Vagina (tissue), 2 donors: ENCODE results near the gene MGMT. TPM values are rescaled to one million over a fixed set of nuclear protein-coding genes. Genes with fewer than 3 reads are reported as not detected.

Experiments
- DNase-seq, 2 donors: peaks; one replicate each; pipeline ENCODE4 v3.0.0-alpha.2; 2017; ENCODE audit errors: extremely low spot score in 2 of 2
- H3K27ac ChIP-seq: fragments of 200-600 bp; sonication (generic); one replicate; pipeline ENCODE4 v1.5.1; 2019
- H3K27me3 ChIP-seq: fragments of 200-600 bp; sonication (generic); one replicate; pipeline ENCODE4 v1.5.1; 2019
- H3K36me3 ChIP-seq, 2 donors: fragments of 200-600 bp; sonication (generic); one replicate each; pipeline ENCODE4 v1.5.1; 2017 to 2019
- H3K4me1 ChIP-seq: fragments of 200-600 bp; sonication (generic); one replicate; pipeline ENCODE4 v1.5.1; 2019
- H3K4me3 ChIP-seq, 2 donors: fragments of 200-600 bp; sonication (generic); 1 replicate in 1 of 2; 2 replicates in 1 of 2; pipeline ENCODE4 v1.5.1; 2016 to 2019
- H3K9me3 ChIP-seq: fragments of 200-600 bp; sonication (generic); one replicate; pipeline ENCODE4 v1.5.1; 2019
- POLR2A ChIP-seq, 2 donors: fragments of 450-650 bp; IDR thresholded peaks; one replicate each; pipeline ENCODE4 v1.6.1; 2017; ENCODE audit warnings: antibody characterized with exemption in 2 of 2, mild to moderate bottlenecking in 2 of 2, moderate library complexity in 2 of 2
- POLR2AphosphoS5 ChIP-seq, 2 donors: sonication (generic); formaldehyde crosslinking; IDR thresholded peaks; one replicate each; pipeline ENCODE4 v1.9.0; 2017; ENCODE audit warnings: antibody characterized with exemption in 2 of 2, mild to moderate bottlenecking in 2 of 2, low read depth in 1 of 2; ENCODE audit not compliant: insufficient read depth in 1 of 2
- intact Hi-C: fragments of 100-400 bp; cut with DNase I; formaldehyde crosslinking; loops from one replicate; pipeline ENCODE4 v1.15.1; 2023
- total RNA-seq: library from RNA; depleted of rRNA; stranded (reverse); fragments of >200 nt; gene quantifications from one replicate; pipeline ENCODE4 v1.2.3, GENCODE V29; 2016
- TF ChIP-seq, protein P1 (sequence below), 3 experiments: fragments of 450-650 bp in 2 of 3; fragments of 200-600 bp in 1 of 3; sonication (generic) in 1 of 3; IDR thresholded peaks; one replicate each; pipeline ENCODE4 v1.5.1; 2017 to 2019; ENCODE audit warnings: antibody characterized with exemption in 3 of 3, mild to moderate bottlenecking in 2 of 3, moderate library complexity in 2 of 3

The MGMT gene
- total RNA-seq, 1 donor from 2014 or later: 16.0 TPM

DNA sequence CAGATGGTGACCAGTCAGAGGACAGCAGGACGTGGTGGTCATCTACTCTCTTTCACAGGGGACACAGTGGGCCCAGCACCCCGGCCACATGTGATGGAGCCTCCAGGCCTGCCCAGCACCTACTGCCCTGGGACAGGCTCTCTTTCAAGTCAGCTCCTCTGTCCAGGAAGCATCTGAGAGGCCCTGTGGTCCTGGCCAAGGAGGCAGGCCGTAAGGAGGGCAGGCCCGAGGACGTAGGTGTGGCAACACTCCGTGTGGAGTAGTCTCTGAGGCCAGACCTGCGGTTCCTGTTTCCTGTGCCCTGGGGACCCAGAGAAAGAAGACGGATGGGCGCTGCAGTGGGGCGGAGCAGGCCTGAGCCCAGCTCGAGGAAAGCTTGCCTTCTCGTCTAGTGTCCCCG is 317.9 kb downstream of the MGMT start:
- intact Hi-C loops: no loop called here
- TF ChIP-seq POLR2AphosphoS5 (IDR thresholded peaks at IDR 0.05; ENCODE audit: insufficient read depth in 1 of 2, low read depth in 1 of 2): no peak
- TF ChIP-seq, protein P1, sequence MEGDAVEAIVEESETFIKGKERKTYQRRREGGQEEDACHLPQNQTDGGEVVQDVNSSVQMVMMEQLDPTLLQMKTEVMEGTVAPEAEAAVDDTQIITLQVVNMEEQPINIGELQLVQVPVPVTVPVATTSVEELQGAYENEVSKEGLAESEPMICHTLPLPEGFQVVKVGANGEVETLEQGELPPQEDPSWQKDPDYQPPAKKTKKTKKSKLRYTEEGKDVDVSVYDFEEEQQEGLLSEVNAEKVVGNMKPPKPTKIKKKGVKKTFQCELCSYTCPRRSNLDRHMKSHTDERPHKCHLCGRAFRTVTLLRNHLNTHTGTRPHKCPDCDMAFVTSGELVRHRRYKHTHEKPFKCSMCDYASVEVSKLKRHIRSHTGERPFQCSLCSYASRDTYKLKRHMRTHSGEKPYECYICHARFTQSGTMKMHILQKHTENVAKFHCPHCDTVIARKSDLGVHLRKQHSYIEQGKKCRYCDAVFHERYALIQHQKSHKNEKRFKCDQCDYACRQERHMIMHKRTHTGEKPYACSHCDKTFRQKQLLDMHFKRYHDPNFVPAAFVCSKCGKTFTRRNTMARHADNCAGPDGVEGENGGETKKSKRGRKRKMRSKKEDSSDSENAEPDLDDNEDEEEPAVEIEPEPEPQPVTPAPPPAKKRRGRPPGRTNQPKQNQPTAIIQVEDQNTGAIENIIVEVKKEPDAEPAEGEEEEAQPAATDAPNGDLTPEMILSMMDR (IDR thresholded peaks at IDR 0.05): no peak
- no peak for TF ChIP-seq POLR2A (IDR thresholded peaks at IDR 0.05)
- Histone ChIP-seq H3K4me3 (no peak overlapping the region), H3K36me3 (no peaks in the 10 kb centered on the region), H3K9me3 (no peaks in the 10 kb centered on the region), H3K4me1 (no peaks in the 10 kb centered on the region), H3K27me3 (no peaks in the 10 kb centered on the region), H3K27ac (no peak overlapping the region)
- no peak for DNase-seq

DNA sequence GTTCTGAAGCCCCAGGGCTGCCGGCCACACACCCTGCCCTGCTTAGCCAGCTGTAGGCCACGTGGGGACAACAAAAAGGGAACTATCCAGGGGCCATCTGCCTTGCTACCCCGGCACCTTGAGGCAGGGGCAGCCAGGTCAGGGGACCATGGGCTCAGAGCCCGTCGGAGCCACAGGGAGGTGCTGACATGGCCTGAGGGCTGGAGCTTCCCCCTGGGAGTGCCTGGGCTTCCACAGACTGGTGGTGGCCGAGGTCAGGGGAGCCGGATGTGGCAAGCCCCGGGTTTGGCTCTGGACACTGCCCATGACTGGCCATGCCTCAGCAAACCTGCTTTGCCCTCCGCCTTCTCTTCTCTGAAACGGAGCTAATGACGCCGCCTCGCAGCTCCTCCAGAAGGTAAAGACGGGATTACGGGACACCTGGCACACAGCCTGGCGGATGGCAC is 318.5 kb downstream of the MGMT start:
- intact Hi-C loops: no loop called here
- DNase-seq: no peak
- no peaks in the 10 kb centered on the region for H3K36me3 ChIP-seq
- no peaks in the 10 kb centered on the region for H3K4me1 ChIP-seq
- no peak for TF ChIP-seq POLR2A (IDR thresholded peaks at IDR 0.05)
- TF ChIP-seq, protein P1 (IDR thresholded peaks at IDR 0.05): no peak
- no peak for TF ChIP-seq POLR2AphosphoS5 (IDR thresholded peaks at IDR 0.05; ENCODE audit: insufficient read depth in 1 of 2, low read depth in 1 of 2)
- H3K27ac ChIP-seq: no peak overlapping the region
- H3K9me3 ChIP-seq: no peaks in the 10 kb centered on the region
- H3K27me3 ChIP-seq: no peaks in the 10 kb centered on the region
- H3K4me3 ChIP-seq: no peak overlapping the region

DNA sequence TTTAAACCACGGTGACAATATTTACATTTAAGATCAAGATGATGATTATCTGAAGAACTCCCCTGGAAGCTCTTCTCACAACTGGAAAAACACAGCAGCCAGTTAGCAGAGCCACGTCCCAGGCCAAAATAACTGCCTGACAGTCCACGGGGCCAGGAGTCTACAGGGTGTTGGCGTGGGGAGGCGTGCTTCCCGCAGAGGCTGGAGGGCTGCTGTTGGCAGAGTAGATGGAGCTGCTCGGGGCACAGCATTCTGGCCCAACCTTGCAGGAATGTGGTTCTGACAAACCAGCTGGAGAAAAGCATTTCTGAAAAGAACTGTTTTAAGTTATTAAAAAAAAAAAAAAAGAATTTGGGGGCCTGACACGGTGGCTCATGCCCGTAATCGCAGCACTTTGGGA is 319.2 kb downstream of the MGMT start:
- TF ChIP-seq, protein P1 (IDR thresholded peaks at IDR 0.05): no peak
- TF ChIP-seq POLR2AphosphoS5 (IDR thresholded peaks at IDR 0.05; ENCODE audit: insufficient read depth in 1 of 2, low read depth in 1 of 2) (no peak), POLR2A (IDR thresholded peaks at IDR 0.05) (no peak)
- H3K4me1 ChIP-seq: no peaks in the 10 kb centered on the region
- DNase-seq: no peak
- no peak overlapping the region for H3K4me3 ChIP-seq
- intact Hi-C loops: no loop called here
- no peaks in the 10 kb centered on the region for H3K36me3 ChIP-seq
- no peaks in the 10 kb centered on the region for H3K27me3 ChIP-seq
- no peak overlapping the region for H3K27ac ChIP-seq
- H3K9me3 ChIP-seq: no peaks in the 10 kb centered on the region

DNA sequence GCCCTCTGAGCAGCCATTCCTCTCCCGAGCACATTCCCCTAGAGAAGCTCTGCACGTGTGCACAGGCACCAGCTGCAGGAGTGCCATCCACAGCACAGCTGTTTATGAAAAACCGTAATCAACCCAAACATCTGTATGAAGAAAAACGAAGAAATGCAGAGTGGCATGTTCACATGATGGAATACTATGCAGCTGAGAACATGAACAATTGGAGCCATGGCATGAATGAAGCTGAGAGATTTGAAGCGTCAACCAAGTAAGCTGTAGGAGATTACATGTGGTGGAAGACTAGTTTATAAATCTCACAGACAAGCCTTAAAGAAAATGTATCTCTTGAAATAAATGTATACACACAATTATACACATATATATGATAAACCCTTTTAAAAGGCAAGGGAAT is 320.5 kb downstream of the MGMT start:
- no peaks in the 10 kb centered on the region for H3K9me3 ChIP-seq

DNA sequence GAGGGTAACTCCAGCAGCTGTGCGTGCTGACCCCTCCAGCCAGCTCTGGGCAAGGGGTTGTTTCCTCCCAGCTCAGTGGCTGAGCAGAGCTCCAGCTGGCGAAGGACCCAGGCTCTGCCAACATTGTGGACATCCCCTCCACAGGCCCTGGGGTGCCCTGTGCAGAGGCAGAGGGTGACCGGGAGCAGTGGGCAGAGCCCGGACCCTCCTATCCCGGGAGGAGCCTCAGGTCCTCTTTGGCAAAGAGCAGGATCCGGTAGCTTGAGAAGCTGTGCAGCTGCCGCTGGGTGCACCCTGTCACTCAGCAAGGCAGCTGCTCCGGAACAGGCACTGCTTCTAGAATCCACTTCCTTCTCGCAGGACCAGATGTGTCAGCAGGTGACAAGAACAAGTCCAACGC is 321.2 kb downstream of the MGMT start:
- Histone ChIP-seq H3K36me3 (no peaks in the 10 kb centered on the region), H3K4me3 (no peak overlapping the region), H3K4me1 (no peaks in the 10 kb centered on the region), H3K9me3 (no peaks in the 10 kb centered on the region), H3K27ac (no peak overlapping the region), H3K27me3 (no peaks in the 10 kb centered on the region)
- intact Hi-C loops: no loop called here
- no peak for DNase-seq
- TF ChIP-seq, protein P1 (IDR thresholded peaks at IDR 0.05): no peak
- no peak for TF ChIP-seq POLR2A (IDR thresholded peaks at IDR 0.05)

More for the DNA sequence above, 320.5 kb downstream of the MGMT start:
- no peaks in the 10 kb centered on the region for H3K4me1 ChIP-seq
- no peak for DNase-seq
- no peak overlapping the region for H3K27ac ChIP-seq
- no peak overlapping the region for H3K4me3 ChIP-seq
- H3K27me3 ChIP-seq: no peaks in the 10 kb centered on the region
- H3K36me3 ChIP-seq: no peaks in the 10 kb centered on the region
- intact Hi-C loops: no loop called here
- TF ChIP-seq POLR2AphosphoS5 (IDR thresholded peaks at IDR 0.05; ENCODE audit: insufficient read depth in 1 of 2, low read depth in 1 of 2) (no peak), POLR2A (IDR thresholded peaks at IDR 0.05) (no peak)
- TF ChIP-seq, protein P1 (IDR thresholded peaks at IDR 0.05): no peak
